Gastroesophageal sphincter (tissue), 4 donors: Measurements from ENCODE around the gene TMEM63A. TPM values are rescaled to one million over a fixed set of nuclear protein-coding genes. Genes with fewer than 3 reads are reported as not detected.

Experiments used
- ATAC-seq: fragments of 150-250 bp; one replicate; pipeline ENCODE4 v1.9.1; 2016; ENCODE audit warnings: mild to moderate bottlenecking, moderate library complexity
- H3K27ac ChIP-seq, 4 donors: fragments of 200-600 bp; sonication (generic) in 3 of 4; 1 replicate in 3 of 4; 2 replicates in 1 of 4; pipeline ENCODE4 v1.5.1; 2016 to 2019
- H3K27me3 ChIP-seq: fragments of 200-600 bp; sonication (generic); one replicate; pipeline ENCODE4 v1.5.1; 2019
- H3K36me3 ChIP-seq, 2 donors: fragments of 200-600 bp; sonication (generic); one replicate each; pipeline ENCODE4 v1.5.1; 2019; ENCODE audit warnings: control low read depth in 1 of 2
- H3K4me1 ChIP-seq, 3 donors: fragments of 200-600 bp; sonication (generic); 1 replicate in 2 of 3; 2 replicates in 1 of 3; pipeline ENCODE4 v1.5.1; 2016 to 2019; ENCODE audit warnings: control low read depth in 2 of 3
- H3K4me3 ChIP-seq, 2 donors: fragments of 200-600 bp; sonication (generic); one replicate each; pipeline ENCODE4 v1.5.1; 2019; ENCODE audit warnings: mild to moderate bottlenecking in 1 of 2, moderate library complexity in 1 of 2
- H3K9me3 ChIP-seq, 3 donors: fragments of 200-600 bp; sonication (generic); one replicate each; pipeline ENCODE4 v1.5.1; 2017 to 2019; ENCODE audit warnings: control low read depth in 2 of 3
- CTCF ChIP-seq, 4 experiments: fragments of 200-600 bp in 2 of 4; fragments of 450-650 bp in 2 of 4; sonication (generic) in 1 of 4; IDR thresholded peaks; one replicate each; pipeline ENCODE4 v1.5.1; 2017 to 2019; ENCODE audit warnings: antibody characterized with exemption in 4 of 4, mild to moderate bottlenecking in 2 of 4, moderate library complexity in 2 of 4
- EP300 ChIP-seq: sonication (generic); formaldehyde crosslinking; IDR thresholded peaks from one replicate; pipeline ENCODE4 v1.6.1; 2017; ENCODE audit warnings: antibody characterized with exemption, mild to moderate bottlenecking
- POLR2A ChIP-seq, 2 donors: fragments of 450-650 bp; IDR thresholded peaks; one replicate each; pipeline ENCODE4 v1.6.1; 2017; ENCODE audit warnings: antibody characterized with exemption in 2 of 2, mild to moderate bottlenecking in 2 of 2, moderate library complexity in 1 of 2
- POLR2AphosphoS5 ChIP-seq: sonication (generic); formaldehyde crosslinking; IDR thresholded peaks from one replicate; pipeline ENCODE4 v1.6.1; 2017; ENCODE audit warnings: antibody characterized with exemption
- WGBS, 2 donors: methylation state at CpG; one replicate each; pipeline ENCODE4 v1.1.5; 2018; ENCODE audit warnings: low coverage in 1 of 2; 5-methylcytosine and 5-hydroxymethylcytosine counted together
- total RNA-seq, 4 donors: library from RNA; depleted of rRNA; stranded (reverse); fragments of >200 nt; gene quantifications; one replicate each; pipeline ENCODE4 v1.1.0, GENCODE V29; 2016

Gene TMEM63A
- total RNA-seq, 4 donors from 2014 or later, result 10.9 to 55.9 (median 23.8) TPM

- TF ChIP-seq POLR2A (IDR thresholded peaks at IDR 0.05) (no peak), CTCF (IDR thresholded peaks at IDR 0.05) (no peak), POLR2AphosphoS5 (no peak), EP300 (no peak)
- WGBS, 2 donors, result 75 to 79% methylated on average over 3 of the region's 3 CpGs
- Histone ChIP-seq H3K27me3 (no peaks in the 10 kb centered on the region), H3K4me1 (peaks cover 0 to 11% (median 0%) of the 10 kb centered on the region in 3 donors), H3K27ac (no peak overlapping the region), H3K9me3 (no peaks in the 10 kb centered on the region), H3K4me3 (no peak overlapping the region), H3K36me3 (peaks cover 0 to 96% of the 10 kb centered on the region in 2 donors)
- no peak for ATAC-seq
Observed at GRCh38 chr1:225872075-225872430, 10.1 kb downstream of the TMEM63A start.

GRCh38 chr1:225871359-225872074 lies 10.7 kb downstream of the TMEM63A start:
- 70 to 73% methylated on average over 5 to 11 of the region's 11 CpGs for whole genome bisulfite sequencing, 2 donors
- no peak for TF ChIP-seq EP300
- TF ChIP-seq POLR2AphosphoS5, result no peak
- TF ChIP-seq POLR2A (IDR thresholded peaks at IDR 0.05), result no peak
- TF ChIP-seq CTCF (IDR thresholded peaks at IDR 0.05), result no peak
- Histone ChIP-seq H3K4me1 (peaks cover 0 to 11% (median 0%) of the 10 kb centered on the region in 3 donors), H3K36me3 (peaks cover 0 to 96% of the 10 kb centered on the region in 2 donors), H3K9me3 (no peaks in the 10 kb centered on the region), H3K27me3 (no peaks in the 10 kb centered on the region), H3K4me3 (no peak overlapping the region), H3K27ac (no peak overlapping the region)
- no peak for ATAC-seq

GRCh38 chr1:225870911-225871310 lies 11.3 kb downstream of the TMEM63A start:
- peaks cover 0 to 96% of the 10 kb centered on the region in 2 donors for H3K36me3 ChIP-seq
- no peak for ATAC-seq
- H3K27me3 ChIP-seq, result no peaks in the 10 kb centered on the region
- H3K4me3 ChIP-seq, result no peak overlapping the region
- no peaks in the 10 kb centered on the region for H3K9me3 ChIP-seq
- H3K27ac ChIP-seq, result peak overlapping the region in 1 of 4 donors; percentile 24
- no peak for TF ChIP-seq EP300
- no peak for TF ChIP-seq CTCF (IDR thresholded peaks at IDR 0.05)
- TF ChIP-seq POLR2AphosphoS5, result no peak
- no peak for TF ChIP-seq POLR2A (IDR thresholded peaks at IDR 0.05)
- peaks cover 0 to 17% (median 0%) of the 10 kb centered on the region in 3 donors for H3K4me1 ChIP-seq
- 15 to 41% methylated on average over 2 to 3 of the region's 3 CpGs for WGBS, 2 donors

DNA sequence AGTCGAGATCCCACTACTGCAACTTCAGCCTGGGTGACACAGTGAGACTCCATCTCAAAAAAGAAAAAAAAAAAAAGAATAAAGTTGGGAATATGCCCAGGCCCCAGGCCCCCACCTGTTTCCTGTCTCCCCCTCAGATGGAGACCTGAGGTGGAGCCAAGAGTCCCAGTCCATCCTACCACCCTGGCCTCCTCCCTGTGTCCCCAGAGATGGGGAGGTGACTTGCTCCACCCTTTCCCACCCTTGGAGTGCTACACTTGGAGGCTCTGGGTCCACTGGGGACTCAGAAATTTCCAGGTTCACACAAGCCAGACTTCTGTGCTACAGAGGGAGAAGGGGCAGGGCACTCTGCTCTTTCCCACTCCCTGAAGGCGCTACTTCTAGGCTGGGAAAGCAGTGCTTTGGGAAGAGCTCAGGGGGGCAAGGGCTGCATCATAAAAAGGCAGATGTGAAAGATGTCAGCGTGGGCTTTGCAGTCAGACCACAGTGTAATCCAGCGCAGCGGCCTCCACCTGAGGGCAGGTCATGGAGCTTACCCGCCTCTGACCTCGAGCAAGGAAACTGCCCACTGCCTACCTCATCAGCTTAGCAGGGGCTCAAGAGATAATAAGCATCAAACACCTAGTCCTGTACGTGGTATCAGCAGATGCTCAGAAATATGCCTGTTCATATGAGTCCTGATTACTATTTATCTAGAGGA lies 13.4 kb downstream of the TMEM63A start:
- 88 to 95% methylated on average over 5 to 6 of the region's 8 CpGs for WGBS, 2 donors
- H3K27ac ChIP-seq, result no peak overlapping the region
- TF ChIP-seq EP300 (no peak), POLR2A (IDR thresholded peaks at IDR 0.05) (no peak), CTCF (IDR thresholded peaks at IDR 0.05) (no peak), POLR2AphosphoS5 (no peak)
- ATAC-seq, result no peak
- H3K9me3 ChIP-seq, result no peaks in the 10 kb centered on the region
- peaks cover 0 to 97% of the 10 kb centered on the region in 2 donors for H3K36me3 ChIP-seq
- no peaks in the 10 kb centered on the region for H3K27me3 ChIP-seq
- H3K4me3 ChIP-seq, result no peak overlapping the region
- H3K4me1 ChIP-seq, result peaks cover 0 to 28% (median 0%) of the 10 kb centered on the region in 3 donors
